Heart left ventricle (tissue), 13 donors: Measurements from ENCODE around the gene DDX42.

ENCODE experiments used
- POLR2A ChIP-seq, 2 donors: fragments of 450-650 bp; IDR thresholded peaks; one replicate each; pipeline ENCODE4 v1.6.1; 2017; ENCODE audit warnings: antibody characterized with exemption in 2 of 2, mild to moderate bottlenecking in 2 of 2, moderate library complexity in 2 of 2
- TF ChIP-seq, protein P1 (sequence below), 12 donors: fragments of 200-600 bp; sonication (generic) in 4 of 12; IDR thresholded peaks; one replicate each; pipeline versions ENCODE4 v1.5.0 to v1.8.0; 2018 to 2022; ENCODE audit warnings: antibody characterized with exemption in 12 of 12, mild to moderate bottlenecking in 5 of 12
- donor health status: ischemic (EF 13 %, LVEDD 7.1; RV severe dilation, severe dysfunction).
- donor health status: DM: no; HTN: yes; CAD: no.
- donor health status: DM: no; HTN: no; CAD: no.
- donor health status: ischemic (EF 25% LVEDD 6.9; RV normal size, moderate dysfunction).
- donor health status: ischemic (EF 25% LVEDD 5.7; RV mildly dilated, moderate dysfunction).
- donor health status: ischemic (EF 35%, LVEDD 5.7; RV mildly dilated, moderate dysfunction).
- donor health status: nonischemic (EF 11% LVEDD 7.7; RV severe dilation, severe dysfunction).
- donor health status: DM: yes; HTN: yes; CAD: no.
- donor health status: PGD.
- donor health status: ischemic (EF 29% LVEDD 5.4; RV normal size, mild dysfunction).
- donor health status: nonischemic (EF 23%, LVEDD 6.1; RV moderate dilation, normal function).

DNA sequence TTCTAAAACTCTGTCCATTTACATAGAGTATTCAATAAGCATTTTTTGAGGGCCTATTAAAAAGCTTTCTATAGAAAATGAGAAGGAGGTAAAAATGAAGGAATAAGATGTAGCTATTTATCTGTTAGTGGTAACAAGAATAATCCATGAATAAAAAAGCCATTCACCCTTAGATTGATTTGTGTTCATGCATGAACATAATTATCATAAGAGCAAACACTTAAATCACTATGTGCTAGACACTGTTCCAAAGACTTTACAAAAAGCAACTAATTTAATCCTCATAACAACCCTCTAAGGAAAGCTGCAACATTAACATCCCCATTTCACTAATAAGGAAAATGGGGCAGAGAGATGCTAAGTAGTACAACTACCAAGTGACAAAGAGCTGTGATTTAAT is 7.2 kb upstream of the DDX42 start:
- TF ChIP-seq, protein P1, sequence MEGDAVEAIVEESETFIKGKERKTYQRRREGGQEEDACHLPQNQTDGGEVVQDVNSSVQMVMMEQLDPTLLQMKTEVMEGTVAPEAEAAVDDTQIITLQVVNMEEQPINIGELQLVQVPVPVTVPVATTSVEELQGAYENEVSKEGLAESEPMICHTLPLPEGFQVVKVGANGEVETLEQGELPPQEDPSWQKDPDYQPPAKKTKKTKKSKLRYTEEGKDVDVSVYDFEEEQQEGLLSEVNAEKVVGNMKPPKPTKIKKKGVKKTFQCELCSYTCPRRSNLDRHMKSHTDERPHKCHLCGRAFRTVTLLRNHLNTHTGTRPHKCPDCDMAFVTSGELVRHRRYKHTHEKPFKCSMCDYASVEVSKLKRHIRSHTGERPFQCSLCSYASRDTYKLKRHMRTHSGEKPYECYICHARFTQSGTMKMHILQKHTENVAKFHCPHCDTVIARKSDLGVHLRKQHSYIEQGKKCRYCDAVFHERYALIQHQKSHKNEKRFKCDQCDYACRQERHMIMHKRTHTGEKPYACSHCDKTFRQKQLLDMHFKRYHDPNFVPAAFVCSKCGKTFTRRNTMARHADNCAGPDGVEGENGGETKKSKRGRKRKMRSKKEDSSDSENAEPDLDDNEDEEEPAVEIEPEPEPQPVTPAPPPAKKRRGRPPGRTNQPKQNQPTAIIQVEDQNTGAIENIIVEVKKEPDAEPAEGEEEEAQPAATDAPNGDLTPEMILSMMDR (IDR thresholded peaks at IDR 0.05) = no peak
- TF ChIP-seq POLR2A (IDR thresholded peaks at IDR 0.05) = no peak
